Limb (tissue), 2 donors: ENCODE data around the gene ZNF500.

ENCODE experiments used
- DNase-seq, 2 donors: peaks; one replicate each; pipeline ENCODE4 v3.0.0-alpha.2; 2016; ENCODE audit errors: extremely low spot score in 2 of 2

The ZNF500 gene

DNA sequence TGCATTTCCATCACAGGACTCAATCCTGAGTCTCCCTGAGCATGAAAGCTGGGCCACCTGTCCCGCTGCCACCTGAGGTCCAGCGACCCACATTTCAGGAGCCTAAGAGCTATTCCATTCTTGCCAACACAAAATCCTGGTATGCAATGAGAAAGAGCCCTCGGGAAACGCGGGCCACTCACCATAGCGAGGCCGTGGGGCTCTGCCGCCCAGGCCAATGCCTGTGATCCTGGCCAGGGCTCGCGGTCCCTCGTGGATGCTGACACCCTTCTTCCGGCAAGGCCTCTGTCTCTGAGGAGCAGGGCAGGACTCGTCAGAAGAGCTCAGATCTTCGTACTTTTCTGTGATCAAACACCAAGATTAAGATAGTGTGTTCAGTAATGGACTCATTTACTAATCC is 62.0 kb downstream of the ZNF500 start:
- no peak for DNase-seq

DNA sequence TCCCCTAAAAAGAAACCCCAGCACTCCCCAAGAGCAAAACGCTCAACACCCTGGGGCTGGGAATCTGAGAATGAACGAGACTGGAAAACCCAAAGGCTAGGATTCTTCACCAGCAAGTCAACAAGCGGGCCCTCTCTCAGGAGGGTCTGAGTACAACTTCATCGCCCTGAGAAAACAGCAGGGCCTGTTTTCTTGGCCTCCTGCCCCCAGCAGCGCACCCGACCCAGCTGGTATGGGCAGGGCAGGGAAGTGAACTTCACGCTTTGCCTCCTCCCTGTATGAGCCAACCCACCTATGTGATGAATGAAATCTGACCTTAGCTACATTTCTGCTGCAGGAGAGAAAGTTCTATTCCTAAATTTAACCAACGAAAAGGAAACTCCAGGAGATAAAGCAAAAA is 62.5 kb downstream of the ZNF500 start:
- DNase-seq: no peak

DNA sequence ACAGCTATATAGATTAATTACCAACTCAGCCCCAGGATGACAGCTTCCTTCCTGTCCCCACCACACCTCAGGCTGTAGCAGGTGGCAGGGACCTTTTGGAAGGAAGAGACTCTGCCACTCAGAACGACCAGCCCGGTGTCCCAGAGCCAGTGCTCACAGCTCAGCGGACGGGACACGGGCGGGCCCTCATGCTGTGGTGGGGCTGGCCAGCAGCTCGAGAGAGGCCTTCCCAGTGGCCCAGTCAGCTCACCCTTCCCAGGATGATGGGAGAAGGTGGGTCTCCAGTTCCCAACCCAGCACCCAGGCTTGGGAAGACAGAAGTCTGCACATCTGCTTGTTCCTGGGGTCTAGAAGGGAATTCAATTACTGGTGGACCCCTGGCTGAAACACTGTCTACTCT is 63.1 kb downstream of the ZNF500 start:
- no peak for DNase-seq

DNA sequence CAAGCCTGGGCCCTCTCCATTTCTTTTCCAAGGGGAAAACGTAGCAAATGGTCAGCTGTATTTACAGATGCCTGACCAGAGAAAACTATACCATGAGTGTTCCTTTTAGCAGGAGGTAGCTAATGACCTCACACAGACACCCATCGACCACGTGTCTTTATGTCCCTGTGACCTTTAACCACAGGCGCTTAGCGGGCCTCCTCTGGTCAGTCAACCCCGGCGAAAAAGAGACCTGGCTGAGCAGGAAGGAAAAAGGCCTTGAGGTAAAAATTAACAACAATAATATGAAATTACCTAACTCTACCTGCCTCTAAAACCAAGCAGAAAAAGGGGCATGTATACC is 64.5 kb downstream of the ZNF500 start:
- no peak for DNase-seq

DNA sequence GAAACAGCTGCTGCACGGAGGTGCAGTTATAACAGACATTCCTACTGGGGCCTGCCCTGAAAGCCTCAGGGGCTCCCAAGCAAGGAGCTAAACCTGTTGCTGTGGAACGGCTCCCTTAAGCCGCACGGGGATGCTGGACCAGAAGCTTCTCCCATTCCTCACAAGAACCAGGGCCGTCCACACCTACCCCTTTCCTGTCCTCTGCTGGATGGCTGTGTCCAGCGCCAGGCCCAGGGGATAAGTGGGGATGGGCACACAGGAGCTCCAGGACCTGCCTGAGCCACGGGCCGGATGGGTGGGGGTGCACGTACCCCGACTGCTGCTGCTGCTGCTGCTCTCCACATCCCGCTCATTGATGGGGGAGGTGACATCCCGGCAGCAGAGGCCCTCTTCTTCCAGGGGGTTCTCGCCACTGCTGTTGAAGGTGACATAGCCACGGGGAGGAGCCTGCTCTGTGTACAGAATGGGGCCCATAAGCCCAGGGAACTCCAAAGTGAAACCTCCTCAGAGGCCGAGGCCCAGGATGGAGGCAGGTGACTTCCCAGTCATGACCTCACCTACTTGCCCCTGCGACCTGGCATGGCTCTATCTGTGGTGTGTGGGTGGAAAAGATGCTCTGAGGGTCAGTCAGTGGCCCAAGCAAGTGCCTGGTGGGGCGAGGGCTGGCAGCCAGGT is 65.0 kb downstream of the ZNF500 start:
- DNase-seq: no peak

DNA sequence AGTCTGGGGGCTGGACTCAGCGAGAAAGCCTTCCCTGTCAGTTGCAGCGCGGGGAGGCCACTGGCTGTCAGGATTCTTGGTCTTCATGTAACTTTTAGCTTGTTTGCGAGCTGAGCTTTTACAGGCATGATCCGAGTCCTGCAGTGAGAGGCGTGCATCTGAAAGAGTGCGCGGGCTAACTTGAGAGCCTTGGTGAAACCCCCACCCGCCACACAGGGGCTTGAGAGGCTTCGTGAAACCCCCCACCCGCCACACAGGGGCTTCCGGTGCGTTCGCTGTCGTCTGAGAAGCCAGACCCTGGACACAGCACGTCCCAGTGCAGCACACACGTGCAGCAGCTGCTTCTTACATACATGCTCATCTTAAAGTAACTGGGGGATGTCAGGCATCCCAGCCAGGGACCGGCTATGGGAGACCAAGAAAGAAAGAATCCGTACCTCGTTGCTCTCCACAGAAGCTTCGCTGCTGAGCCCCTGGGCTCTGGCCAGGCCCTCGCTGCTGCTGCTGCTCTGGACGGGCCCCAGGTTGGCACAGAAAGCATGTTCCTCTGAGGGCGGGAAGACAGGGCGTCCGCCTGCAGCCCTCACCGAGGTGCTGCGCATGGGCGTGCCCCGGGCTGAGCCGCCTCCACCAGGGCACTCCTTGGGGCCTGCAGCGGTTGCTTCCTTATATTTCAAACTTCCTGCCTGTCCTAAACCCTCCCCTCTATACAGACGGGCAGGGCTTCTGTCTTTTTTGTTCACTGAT is 65.8 kb downstream of the ZNF500 start:
- no peak for DNase-seq

DNA sequence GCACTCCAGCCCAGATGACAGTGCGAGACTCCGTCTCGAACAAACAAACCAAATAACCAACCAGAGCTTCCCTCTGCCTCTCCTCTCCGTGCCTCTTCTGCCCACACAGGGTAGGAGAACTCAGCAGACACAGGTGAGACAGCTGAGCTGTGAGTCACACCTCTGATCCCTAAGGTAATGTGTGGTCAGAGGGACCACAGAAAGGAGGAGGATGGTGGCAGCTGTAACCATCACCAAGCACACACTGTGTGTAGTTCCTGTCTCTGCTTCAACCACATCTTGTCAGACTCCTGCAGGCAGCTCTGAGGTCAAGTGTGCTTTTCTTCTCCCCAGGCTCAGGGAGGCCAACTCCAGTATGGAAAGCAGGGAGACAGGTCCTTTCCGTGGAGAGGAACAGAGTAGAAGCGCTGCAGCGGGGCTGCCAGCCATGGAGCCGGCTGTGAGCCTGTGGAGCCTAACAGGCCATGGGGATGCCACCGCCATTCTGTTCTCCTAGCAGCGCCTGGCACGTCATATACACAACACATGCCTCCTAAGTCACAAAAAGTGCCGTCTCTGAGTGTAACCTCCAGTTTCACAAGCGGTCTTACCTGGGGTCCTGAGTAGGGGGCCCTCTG is 66.5 kb downstream of the ZNF500 start:
- no peak for DNase-seq

DNA sequence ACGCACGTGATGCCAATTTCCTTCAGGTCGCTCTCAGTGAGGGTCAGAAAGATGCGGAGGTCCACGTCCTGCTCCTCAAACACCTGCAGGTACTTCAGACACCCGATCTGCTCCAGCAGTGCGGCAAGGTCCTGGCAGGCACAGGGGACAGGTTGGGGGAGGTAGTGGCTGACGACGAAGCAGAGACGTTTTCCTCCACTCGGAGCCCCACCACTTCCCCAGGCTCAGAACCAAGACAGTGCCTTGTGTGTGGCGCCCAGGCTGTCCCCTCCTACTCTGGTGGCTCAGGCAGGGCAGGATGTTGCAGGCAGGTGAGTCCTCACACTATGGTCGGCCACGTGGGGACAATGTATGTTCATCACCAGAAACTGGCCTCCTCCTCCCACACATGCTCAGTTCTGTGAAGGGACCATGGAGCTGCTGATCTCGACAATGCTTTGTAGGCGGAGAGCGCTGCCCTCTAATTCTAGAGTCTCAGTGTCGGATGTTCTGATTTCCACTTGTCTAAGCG is 67.9 kb downstream of the ZNF500 start:
- no peak for DNase-seq

DNA sequence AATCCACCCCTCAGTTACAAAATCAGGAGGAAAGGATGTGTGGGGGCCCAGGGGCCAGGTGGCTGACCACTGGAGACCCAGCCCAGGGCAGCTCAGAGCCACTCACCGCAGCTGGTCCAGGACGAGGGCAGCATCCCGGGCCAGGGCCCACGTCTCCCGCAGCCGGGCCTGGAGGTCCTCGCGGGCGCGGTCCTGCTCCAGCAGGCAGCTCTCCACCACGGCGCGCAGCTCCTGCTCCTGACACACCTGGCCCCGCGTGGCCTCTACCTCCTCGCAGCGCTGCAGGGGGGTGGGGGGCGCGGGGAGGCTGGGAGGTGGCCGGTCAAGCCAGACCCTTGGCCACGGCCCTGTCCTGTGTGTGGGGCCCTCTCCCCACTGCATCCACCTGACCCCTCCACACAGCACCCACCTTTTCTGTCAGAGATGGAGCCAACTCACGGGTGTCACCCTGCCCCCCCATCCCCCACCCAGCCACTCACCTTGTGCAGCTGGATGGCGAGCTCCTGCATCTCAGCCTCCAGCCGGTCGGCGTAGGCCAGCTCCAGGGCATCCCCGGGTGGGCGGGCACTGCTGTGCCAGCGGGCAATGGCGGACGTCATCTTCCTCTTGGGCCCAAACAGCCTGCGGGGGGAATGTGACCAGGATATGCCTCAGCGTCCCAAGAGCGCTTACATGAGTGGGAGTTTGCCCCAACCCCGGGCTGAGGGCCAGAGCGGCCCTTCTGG is 68.5 kb downstream of the ZNF500 start:
- no peak for DNase-seq
